HG03139 (cell line): ENCODE data around the gene CCDC195.
"Not testable (repeated sequence)": the region's sequence is repeated elsewhere in the genome, so short reads cannot be mapped to it uniquely, and the experiment has no call there.

Experiments
- ATAC-seq: cut with Tn5 transposase; IDR thresholded peaks from one replicate; pipeline ENCODE4 v1.9.1; 2021; ENCODE audit not compliant: unreplicated experiment

The CCDC195 gene

DNA sequence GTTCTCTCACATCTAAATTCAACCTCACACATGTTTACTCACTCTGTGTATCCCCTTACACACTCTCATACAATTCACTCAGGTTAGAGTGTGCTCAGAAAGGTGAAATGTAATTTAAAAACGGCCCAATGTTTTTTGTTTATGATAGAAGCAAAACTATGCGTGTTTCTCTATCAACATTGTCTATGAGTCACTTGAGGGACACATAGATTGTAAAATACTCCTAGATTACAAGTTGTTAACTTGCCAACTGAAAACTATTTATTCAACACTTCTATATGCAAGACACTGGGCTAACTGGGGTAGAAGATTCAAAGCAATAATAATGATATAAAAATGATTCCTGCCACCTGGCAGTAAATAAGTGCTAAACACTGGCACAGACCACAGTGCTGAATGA, 24.6 kb downstream of the CCDC195 start:
- no peak for ATAC-seq

DNA sequence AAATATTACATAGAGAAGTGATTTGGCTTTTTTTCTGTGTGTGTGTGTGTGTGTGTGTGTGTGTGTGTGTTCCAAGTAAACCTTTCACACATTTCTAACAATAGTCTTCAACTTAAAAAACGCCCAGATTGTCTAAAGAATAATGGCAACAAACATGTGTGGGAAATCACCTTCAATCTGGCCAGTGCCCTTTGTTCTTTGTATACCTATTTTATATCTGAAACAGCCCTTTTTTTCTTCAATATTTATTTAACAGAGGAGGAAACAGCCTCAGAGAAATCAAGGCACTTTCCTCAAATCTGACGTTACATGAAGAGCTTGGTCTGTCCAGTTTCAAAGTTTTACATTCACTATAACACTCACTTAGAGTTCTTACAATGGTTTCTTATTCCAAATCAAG, 25.3 kb downstream of the CCDC195 start:
- no peak for ATAC-seq

DNA sequence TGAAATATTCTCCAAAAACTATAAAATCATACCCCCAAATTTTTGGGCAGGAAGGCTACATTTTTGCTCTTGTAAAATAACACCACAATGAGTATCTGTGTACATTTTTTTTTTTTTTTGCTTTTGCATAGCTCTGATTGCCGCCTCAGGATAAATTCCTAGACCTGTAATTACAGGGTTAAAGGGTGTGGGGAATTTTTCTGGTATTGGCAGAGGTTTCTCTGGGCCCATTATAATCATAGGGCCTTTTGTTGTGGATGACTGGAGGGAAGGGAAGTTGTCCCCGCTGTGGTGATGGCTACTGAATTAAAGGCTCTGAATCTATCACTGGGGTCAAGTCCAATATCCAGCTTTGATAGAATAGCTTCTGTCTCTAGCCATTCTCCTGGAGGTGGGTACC, 26.6 kb downstream of the CCDC195 start:
- ATAC-seq = no peak

DNA sequence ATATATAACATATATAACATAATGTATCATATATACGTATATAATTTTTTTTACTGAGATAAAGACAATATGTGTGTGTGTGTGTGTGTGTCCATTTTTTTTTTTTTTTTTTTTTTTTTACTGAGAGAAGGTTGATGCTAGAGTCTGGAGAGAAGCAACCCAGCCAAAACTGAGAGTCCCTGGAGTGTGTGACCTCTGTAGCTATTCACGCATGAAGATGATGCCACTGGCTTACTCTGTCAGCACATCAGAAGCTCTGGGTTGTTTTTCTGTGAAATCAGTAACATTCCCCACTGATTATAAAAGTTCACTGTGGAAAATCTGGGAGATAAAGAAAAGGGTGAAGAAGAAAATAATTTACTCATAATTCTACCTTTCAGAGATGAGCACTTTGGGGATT, 27.2 kb downstream of the CCDC195 start:
- no peak for ATAC-seq

DNA sequence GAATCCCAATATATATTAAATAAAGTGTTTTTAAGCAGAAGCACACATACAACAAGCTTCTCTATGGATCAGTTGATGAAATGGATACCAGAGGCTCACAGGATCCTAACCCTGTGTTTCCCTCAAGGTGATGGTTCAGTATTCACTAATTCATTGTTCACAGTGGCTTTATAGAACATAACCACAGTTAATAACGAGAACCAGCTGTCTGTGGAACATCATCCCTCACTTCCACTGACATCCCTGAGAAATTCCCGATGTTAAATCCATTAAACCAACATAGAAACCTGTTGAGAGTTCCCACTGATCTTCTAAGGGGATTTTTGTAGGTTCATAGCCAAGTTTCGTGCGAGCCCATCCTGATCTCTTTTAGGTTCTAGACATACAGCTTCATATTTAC, 29.0 kb downstream of the CCDC195 start:
- no peak for ATAC-seq

DNA sequence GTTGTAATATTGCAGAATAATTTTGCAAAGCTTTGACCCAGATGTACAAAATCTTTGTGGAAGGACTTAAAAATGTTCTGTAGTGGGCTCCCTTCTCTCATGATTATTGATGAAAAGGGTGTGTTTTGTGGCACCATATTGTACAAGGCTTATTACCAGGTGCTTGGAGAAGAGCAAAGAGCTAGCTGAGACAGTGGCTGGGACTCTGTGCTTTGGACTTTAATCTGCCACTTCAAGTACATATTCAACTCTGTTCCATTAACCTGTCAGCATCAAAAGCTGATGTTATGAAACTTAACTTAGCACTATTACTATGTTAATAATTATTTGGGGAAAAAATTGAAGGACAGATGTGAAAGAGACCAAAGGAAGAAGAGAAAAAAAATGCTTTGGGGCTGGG, 31.0 kb downstream of the CCDC195 start:
- ATAC-seq = no peak

DNA sequence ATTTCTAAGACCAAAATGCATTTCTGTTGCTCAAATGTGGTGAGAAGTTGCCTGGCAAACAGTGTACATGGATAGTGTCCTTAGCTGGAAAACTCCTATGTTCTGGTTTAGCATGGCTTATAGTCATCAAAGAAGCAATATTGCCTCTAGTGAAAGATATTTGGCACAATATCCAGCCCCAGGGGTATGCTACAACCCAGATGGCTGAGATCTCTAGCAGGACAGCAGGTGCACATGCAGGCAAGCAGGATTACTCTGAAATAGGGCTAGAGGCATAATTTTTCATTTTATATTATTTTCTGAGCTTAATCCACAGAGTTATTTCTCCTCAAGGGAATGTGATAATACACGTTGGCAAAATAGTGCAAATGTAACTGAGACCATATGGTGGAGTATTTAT, 34.0 kb downstream of the CCDC195 start:
- no peak for ATAC-seq

DNA sequence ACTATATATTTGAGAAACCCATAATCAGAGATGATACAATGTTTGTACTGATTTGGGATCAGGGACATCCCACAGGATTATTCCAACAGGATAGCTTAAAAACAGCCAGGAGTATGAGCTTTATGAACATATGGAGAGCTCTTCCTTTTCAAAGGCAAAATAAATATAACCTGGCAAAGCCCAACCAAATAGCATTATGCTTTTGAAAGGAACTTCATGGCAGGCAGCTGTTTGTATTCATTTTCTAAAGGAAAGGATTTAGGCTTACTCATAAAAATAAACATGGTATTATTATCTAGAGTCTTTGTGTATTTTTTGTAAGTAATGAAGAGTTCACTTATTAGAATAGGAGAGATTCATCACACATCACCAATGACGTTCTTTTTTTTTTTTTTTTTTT, 44.4 kb downstream of the CCDC195 start:
- ATAC-seq = no peak

DNA sequence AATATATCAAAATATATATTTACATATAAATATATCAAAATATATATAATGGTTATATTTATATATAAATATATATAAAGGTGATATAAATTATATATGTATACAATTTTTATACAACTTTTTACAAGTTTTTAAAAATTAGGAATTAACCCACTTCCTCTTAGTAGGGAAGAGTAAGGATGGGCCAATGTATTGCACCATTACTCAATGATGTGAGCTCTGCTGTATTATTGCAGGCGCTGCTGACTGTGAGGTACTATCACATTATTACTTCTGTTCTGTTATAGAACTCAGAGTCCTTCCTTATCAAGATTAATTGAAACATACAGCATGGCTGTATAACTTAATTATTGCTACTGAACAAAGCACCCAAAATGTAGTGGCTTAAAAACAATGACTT, 46.0 kb downstream of the CCDC195 start:
- ATAC-seq = no peak

DNA sequence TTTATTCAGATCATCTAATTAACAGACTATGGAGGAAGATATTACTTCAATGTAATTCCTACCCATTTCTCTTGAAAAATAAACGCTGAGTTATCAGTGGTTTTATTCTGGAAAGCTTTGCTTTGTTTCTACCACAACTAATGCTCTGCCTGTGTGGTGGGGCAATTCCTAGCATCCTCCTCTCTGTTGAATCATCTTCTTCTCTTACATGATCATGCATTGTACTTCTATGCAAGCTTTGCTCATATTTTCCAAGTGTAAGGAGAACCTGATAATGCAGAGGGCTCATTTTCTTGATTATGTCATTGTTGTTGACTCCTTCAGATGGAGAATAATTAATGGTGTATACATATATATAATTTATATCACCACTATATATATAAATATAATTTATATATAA, 46.7 kb downstream of the CCDC195 start:
- ATAC-seq = no peak

DNA sequence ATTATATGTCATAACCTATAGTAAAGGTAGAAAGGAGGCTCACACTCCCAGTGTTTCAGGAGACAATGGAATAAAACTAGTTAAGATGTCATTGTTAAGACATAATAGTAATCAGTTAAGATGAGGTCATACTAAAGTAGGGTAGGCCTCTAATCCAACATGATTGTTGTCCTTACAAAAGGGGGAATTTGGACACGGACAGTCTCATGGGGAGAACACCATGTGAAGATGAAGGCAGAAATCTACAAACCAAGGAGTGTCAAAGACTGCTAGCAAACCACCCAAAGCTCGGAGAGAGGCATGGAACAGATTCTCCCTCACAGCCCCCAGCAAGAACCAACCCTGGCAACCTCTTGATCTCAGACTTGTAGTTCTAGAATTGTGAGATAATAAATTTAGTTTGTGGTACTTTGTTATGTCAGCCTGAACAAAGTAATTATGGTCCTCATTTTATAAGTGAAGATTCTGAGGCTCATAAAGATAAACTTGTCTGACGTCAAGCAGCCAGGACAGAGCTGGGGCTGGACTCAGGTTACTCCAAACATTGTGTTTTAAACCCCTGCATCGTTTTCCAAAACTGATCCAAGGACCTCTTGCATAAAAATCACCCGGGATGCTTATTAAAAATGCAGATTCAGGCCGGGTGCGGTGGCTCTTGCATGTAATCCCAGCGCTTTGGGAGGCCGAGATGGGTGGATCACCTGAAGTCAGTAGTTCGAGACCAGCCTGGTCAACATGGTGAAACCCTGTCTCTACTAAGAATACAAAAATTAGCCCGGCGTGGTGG, 47.8 kb downstream of the CCDC195 start:
- no peak for ATAC-seq

DNA sequence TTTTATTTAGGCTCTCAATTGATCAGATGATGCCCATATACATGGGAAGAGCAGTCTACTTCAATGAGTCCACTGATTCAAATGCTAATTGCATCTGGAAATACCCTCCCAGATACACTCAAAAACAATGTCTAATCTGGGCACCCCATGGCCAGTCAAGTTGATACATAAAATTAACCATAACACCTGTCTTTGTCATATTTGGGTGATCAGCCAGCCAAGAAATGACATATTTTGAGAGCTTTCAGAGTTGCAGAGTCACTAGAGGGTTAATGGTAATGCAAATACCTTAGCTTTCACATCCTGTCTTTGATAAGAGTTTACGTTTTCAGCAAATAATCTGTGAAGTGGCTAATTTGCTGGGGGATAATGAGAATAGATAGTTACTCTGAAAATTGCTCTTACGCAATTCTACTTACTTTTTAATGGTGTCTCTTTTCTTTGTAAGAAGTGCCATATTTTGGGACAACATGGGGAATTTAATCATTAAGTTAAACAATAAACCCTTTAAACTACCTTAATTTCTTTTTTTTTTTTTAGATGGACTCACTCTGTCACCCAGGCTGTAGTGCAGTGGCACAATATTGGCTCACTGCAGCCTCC, 49.1 kb downstream of the CCDC195 start:
- peak; percentile 96 for ATAC-seq

DNA sequence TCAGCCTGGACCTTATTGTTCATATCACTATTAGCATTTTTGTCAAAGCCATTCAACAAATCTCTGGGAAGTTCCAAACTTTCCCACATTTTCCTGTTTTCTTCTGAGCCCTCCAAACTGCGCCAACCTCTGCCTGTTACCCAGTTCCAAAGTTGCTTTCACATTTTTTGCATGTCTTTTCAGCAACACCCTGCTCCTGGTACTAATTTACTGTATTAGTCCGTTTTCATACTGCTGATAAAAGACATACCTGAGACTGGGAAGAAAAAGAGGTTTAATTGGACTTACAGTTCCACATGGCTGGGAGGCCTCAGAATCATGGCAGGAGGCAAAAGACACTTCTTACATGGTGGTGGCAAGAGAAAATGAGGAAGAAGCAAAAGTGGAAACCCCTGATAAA, 52.8 kb downstream of the CCDC195 start:
- ATAC-seq = not testable (repeated sequence)

DNA sequence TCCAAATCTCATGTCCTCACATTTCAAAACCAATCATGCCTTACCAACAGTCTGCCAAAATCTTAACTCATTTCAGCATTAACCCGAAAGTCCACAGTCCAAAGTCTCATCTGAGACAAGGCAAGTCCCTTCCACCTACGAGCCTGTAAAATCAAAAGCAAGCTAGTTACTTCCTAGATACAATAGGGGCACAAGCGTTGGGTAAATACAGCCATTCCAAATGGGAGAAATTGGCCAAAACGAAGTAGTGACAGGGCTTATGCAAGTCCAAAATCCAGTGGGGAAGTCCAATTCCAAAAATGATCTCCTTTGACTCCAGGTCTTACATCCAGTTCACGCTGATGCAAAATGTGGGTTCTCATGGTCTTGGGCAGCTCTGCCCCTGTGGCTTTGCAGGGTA, 54.5 kb downstream of the CCDC195 start:
- ATAC-seq = not testable (repeated sequence)

DNA sequence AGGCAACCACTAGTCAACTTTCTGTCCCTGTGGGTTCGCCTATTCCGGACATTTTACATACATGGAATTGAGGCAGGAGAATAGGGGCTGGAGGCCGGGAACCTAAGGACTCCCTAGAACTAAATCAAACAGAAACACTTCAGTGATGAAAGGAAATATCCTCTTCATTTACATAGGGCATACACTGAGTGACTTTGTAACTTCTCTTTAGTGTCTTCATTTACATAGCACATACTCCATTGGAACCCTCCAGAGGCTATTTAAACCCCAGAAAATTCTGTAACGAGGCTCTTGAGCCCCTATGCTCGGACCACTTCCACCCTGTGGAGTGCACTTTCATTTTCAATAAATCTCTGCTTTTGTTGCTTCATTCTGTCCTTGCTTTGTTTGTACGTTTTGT, 56.5 kb downstream of the CCDC195 start:
- no peak for ATAC-seq

DNA sequence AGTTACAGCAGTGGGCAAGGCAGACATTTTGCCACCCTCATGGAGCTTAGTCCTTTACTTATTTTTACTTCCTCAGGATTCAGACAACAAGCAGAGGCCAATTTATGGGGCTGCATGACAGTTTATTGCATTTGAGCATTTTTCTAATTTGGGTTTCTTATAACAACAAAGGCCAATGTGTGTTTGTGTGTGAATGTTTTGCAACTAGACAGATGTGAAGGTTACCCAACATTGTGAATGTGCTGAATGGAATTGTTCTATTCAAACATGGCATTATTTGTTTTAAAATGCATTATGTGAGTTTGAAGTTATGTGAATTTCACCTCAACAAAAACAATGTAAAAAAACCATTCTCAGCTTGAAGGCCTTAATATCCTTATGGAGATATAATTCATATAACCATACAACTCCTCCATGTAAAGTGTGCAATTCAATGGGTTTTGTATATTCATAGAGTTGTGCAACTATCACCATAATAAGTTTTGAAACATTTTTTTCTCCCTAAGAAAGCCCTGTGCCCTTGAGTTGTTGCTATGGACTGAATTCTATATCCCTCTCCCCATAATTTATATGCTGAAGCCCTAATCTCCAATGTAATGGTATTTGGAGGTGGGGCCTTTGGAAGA, 57.3 kb downstream of the CCDC195 start:
- no peak for ATAC-seq

DNA sequence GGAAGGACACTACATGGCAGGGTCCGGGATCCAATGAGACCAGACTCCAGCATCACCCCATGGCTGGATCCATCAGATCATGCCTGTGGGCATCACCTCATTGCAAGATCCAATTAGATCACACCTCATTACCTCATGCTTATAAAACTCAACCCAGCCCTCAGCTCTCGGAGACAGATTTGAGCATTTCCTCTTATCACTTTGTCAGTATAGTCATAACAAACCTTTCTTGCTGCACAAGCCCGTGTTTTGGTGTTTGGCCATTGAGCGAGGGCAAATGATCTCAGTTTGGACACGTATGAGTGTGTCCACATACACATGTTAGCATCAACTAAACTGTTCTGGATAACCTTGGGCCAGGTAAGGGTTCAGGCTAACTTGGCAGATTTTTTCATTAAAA, 58.8 kb downstream of the CCDC195 start:
- no peak for ATAC-seq

DNA sequence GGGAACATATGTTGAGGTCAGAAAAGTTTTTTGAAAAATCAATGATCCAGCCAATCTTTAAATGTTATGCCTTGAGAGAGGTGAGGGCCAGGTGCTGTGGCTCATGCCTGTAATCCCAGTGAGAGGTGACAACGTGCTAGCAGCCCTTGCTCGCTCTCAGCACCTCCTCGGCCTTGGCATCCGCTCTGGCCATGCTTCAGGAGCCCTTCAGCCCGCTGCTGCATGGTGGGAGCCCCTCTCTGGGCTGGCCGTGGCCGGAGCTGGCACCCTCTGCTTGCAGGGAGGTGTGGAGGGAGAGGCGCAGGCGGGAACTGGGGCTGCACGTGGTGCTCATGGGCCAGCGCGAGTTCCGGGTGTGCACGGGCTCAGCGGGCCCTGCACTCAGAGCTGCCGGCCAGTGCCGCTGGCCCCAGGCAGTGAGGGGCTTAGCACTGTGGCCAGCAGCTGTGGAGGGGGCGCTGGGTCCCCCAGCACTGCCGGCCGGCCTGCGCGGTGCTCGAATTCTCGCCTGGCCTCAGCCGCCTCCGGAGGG, 61.1 kb downstream of the CCDC195 start:
- ATAC-seq = no peak
